Upper lobe of left lung (tissue), 6 donors: ENCODE results near the gene GEMIN8. TPM values are rescaled to one million over a fixed set of nuclear protein-coding genes. Genes with fewer than 3 reads are reported as not detected.
A peak's percentile ranks its signal among the peaks of the same experiment; 100 is the strongest.

Source experiments
- ATAC-seq, 2 donors: fragments of 200-7000 bp; cut with Tn5 transposase; one replicate each; pipeline ENCODE4 v1.9.1; 2022; ENCODE audit warnings: mild to moderate bottlenecking in 2 of 2, moderate library complexity in 2 of 2; ENCODE audit not compliant: low FRiP score in 2 of 2
- DNase-seq, 2 donors: peaks; one replicate each; pipeline ENCODE4 v3.0.0-alpha.2; 2019 to 2020
- H3K27ac ChIP-seq, 4 donors: fragments of 200-600 bp; sonication (generic); one replicate each; pipeline ENCODE4 v1.5.1; 2016 to 2019
- H3K27me3 ChIP-seq, 4 donors: fragments of 200-600 bp; sonication (generic); one replicate each; pipeline ENCODE4 v1.5.1; 2017 to 2019
- H3K36me3 ChIP-seq, 4 donors: fragments of 200-600 bp; sonication (generic); one replicate each; pipeline ENCODE4 v1.5.1; 2016 to 2019
- H3K4me1 ChIP-seq, 4 donors: fragments of 200-600 bp; sonication (generic); one replicate each; pipeline ENCODE4 v1.5.1; 2018 to 2019
- H3K4me3 ChIP-seq, 4 donors: fragments of 200-600 bp; sonication (generic); one replicate each; pipeline ENCODE4 v1.5.1; 2017 to 2019; ENCODE audit warnings: mild to moderate bottlenecking in 2 of 4, moderate library complexity in 1 of 4
- H3K9me3 ChIP-seq, 4 donors: fragments of 200-600 bp; sonication (generic); one replicate each; pipeline ENCODE4 v1.5.1; 2018 to 2019
- EP300 ChIP-seq, 4 donors: sonication (generic); formaldehyde crosslinking; IDR thresholded peaks; one replicate each; pipeline ENCODE4 v1.5.1; 2017; ENCODE audit warnings: antibody characterized with exemption in 4 of 4, control low read depth in 2 of 4
- POLR2A ChIP-seq, 4 donors: fragments of 450-650 bp; IDR thresholded peaks; one replicate each; pipeline ENCODE4 v1.5.1; 2016 to 2017; ENCODE audit warnings: antibody characterized with exemption in 4 of 4, mild to moderate bottlenecking in 2 of 4
- POLR2AphosphoS5 ChIP-seq, 2 donors: sonication (generic); formaldehyde crosslinking; IDR thresholded peaks; one replicate each; pipeline ENCODE4 v1.5.1; 2017; ENCODE audit warnings: antibody characterized with exemption in 2 of 2
- WGBS, 2 donors: methylation state at CpG; one replicate each; pipeline ENCODE4 v1.1.5; 2017 to 2018; 5-methylcytosine and 5-hydroxymethylcytosine counted together
- total RNA-seq, 6 donors: library from RNA; depleted of rRNA in 4 of 6; stranded (reverse); fragments of >200 nt in 4 of 6; gene quantifications; one replicate each; pipeline versions ENCODE4 v1.1.0 to v1.2.1, GENCODE V29; 2016 to 2021
- TF ChIP-seq, protein P1 (sequence below), 6 experiments: fragments of 450-650 bp in 4 of 6; fragments of 200-600 bp in 2 of 6; sonication (generic) in 2 of 6; IDR thresholded peaks; one replicate each; pipeline ENCODE4 v1.5.1; 2016 to 2019; ENCODE audit warnings: antibody characterized with exemption in 6 of 6
- donor health status: DM: no; HTN: no; CAD: no; lungs with moderate emphysema.
- donor health status: DM: no; HTN: yes; CAD: no; lungs with severe emphysema.

GEMIN8 gene
- total RNA-seq, 6 donors from 2014 or later: 12.5 to 52.4 (median 26.3) TPM

- ATAC-seq (no peak), DNase-seq (no peak)
- H3K9me3 ChIP-seq: no peaks in the 10 kb centered on the region
- TF ChIP-seq, protein P1, sequence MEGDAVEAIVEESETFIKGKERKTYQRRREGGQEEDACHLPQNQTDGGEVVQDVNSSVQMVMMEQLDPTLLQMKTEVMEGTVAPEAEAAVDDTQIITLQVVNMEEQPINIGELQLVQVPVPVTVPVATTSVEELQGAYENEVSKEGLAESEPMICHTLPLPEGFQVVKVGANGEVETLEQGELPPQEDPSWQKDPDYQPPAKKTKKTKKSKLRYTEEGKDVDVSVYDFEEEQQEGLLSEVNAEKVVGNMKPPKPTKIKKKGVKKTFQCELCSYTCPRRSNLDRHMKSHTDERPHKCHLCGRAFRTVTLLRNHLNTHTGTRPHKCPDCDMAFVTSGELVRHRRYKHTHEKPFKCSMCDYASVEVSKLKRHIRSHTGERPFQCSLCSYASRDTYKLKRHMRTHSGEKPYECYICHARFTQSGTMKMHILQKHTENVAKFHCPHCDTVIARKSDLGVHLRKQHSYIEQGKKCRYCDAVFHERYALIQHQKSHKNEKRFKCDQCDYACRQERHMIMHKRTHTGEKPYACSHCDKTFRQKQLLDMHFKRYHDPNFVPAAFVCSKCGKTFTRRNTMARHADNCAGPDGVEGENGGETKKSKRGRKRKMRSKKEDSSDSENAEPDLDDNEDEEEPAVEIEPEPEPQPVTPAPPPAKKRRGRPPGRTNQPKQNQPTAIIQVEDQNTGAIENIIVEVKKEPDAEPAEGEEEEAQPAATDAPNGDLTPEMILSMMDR (IDR thresholded peaks at IDR 0.05): no peak
- no peak for TF ChIP-seq POLR2A (IDR thresholded peaks at IDR 0.05)
- TF ChIP-seq POLR2AphosphoS5 (IDR thresholded peaks at IDR 0.05): no peak
- TF ChIP-seq EP300 (IDR thresholded peaks at IDR 0.05): no peak
- H3K4me1 ChIP-seq: peaks cover 0 to 5% (median 2%) of the 10 kb centered on the region in 4 donors
- H3K36me3 ChIP-seq: peaks cover 0 to 14% (median 2%) of the 10 kb centered on the region in 4 donors
- no peaks in the 10 kb centered on the region for H3K27me3 ChIP-seq
- H3K4me3 ChIP-seq: no peak overlapping the region
- no peak overlapping the region for H3K27ac ChIP-seq
These were observed 7.7 kb downstream of the GEMIN8 start for GRCh38 chrX:14022019-14022418.

GRCh38 chrX:14017399-14017798, 12.3 kb downstream of the GEMIN8 start:
- no peak for ATAC-seq
- DNase-seq: no peak
- Histone ChIP-seq H3K27ac (no peak overlapping the region), H3K27me3 (no peaks in the 10 kb centered on the region), H3K4me3 (no peak overlapping the region), H3K36me3 (peaks cover 0 to 14% (median 2%) of the 10 kb centered on the region in 4 donors), H3K4me1 (no peaks in the 10 kb centered on the region), H3K9me3 (no peaks in the 10 kb centered on the region)
- 81 to 90% methylated on average over 3 of the region's 3 CpGs for WGBS, 2 donors
- TF ChIP-seq EP300 (IDR thresholded peaks at IDR 0.05) (no peak), POLR2A (IDR thresholded peaks at IDR 0.05) (no peak)
- TF ChIP-seq, protein P1 (IDR thresholded peaks at IDR 0.05): no peak

- ATAC-seq (no peak), DNase-seq (no peak)
- Histone ChIP-seq H3K4me1 (no peaks in the 10 kb centered on the region), H3K9me3 (no peaks in the 10 kb centered on the region), H3K27ac (no peak overlapping the region), H3K27me3 (no peaks in the 10 kb centered on the region), H3K4me3 (no peak overlapping the region), H3K36me3 (peaks cover 0 to 14% (median 2%) of the 10 kb centered on the region in 4 donors)
- WGBS, 2 donors: 70 to 76% methylated on average over 3 to 4 of the region's 4 CpGs
- TF ChIP-seq POLR2AphosphoS5 (IDR thresholded peaks at IDR 0.05) (no peak), EP300 (IDR thresholded peaks at IDR 0.05) (no peak), POLR2A (IDR thresholded peaks at IDR 0.05) (no peak)
- TF ChIP-seq, protein P1 (IDR thresholded peaks at IDR 0.05): no peak
These were observed 13.8 kb downstream of the GEMIN8 start for GRCh38 chrX:14015941-14016340.

DNA sequence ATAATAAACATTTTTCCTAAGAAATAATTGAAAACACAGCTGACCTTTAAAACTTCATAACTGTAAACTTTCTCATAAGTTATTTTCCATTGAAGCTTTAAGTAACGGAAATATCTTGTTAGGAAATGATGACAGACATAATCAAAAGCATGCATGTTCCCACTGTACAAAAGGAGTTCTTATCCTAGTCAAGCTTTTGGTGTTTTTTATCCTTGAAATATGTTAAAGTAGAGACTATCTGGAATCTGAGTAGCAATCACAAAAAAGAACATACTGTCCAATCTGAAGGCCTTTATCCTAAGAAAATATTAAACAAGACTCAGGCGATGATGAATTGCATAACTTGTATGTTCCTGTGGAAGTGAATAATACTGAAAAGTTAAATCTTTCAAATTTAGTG, 14.4 kb downstream of the GEMIN8 start:
- Histone ChIP-seq H3K4me1 (no peaks in the 10 kb centered on the region), H3K36me3 (peaks cover 0 to 13% (median 2%) of the 10 kb centered on the region in 4 donors), H3K27ac (peak overlapping the region in 1 of 4 donors; percentile 24), H3K4me3 (no peak overlapping the region), H3K27me3 (no peaks in the 10 kb centered on the region), H3K9me3 (no peaks in the 10 kb centered on the region)
- TF ChIP-seq EP300 (IDR thresholded peaks at IDR 0.05) (no peak), POLR2AphosphoS5 (IDR thresholded peaks at IDR 0.05) (no peak), POLR2A (IDR thresholded peaks at IDR 0.05) (no peak)
- TF ChIP-seq, protein P1 (IDR thresholded peaks at IDR 0.05): no peak
- ATAC-seq (no peak), DNase-seq (no peak)
- WGBS, 2 donors: 65 to 84% methylated on average over 2 of the region's 2 CpGs

DNA sequence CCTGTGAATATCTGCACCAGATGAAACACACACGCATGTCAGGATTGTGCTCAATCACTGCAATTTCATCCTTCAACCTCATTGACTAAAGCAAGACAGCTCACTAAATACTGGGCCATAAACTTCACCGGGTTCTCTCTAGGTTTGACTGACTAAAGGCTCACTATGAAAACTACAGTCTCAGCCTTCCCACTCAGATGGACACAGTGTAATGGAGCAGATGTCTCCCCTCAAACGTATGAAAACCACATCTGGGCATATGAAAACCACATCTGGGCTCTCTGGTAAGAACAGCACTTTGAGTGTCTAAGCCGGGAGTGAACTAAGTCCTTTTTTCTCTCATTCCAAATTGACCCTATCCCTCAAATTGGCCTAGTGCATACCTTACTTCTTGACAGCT, 15.2 kb downstream of the GEMIN8 start:
- TF ChIP-seq POLR2AphosphoS5 (IDR thresholded peaks at IDR 0.05): no peak
- TF ChIP-seq, protein P1 (IDR thresholded peaks at IDR 0.05): no peak
- H3K9me3 ChIP-seq: no peaks in the 10 kb centered on the region
- ATAC-seq: no peak
- WGBS, 2 donors: 83 to 97% methylated on average over 3 to 4 of the region's 4 CpGs
- H3K36me3 ChIP-seq: peaks cover 0 to 8% (median 2%) of the 10 kb centered on the region in 4 donors
- H3K27ac ChIP-seq: peak overlapping the region in 1 of 4 donors; percentile 24
- no peak for DNase-seq
- no peaks in the 10 kb centered on the region for H3K27me3 ChIP-seq
- no peaks in the 10 kb centered on the region for H3K4me1 ChIP-seq
- no peak overlapping the region for H3K4me3 ChIP-seq
